HG02852 (cell line): ENCODE measurements around the gene COL25A1.
"Not testable (repeated sequence)": the region's sequence is repeated elsewhere in the genome, so short reads cannot be mapped to it uniquely, and the experiment has no call there.

Source experiments
- ATAC-seq: cut with Tn5 transposase; IDR thresholded peaks from one replicate; pipeline ENCODE4 v1.9.1; 2021; ENCODE audit warnings: mild to moderate bottlenecking, moderate library complexity; ENCODE audit not compliant: unreplicated experiment

COL25A1 gene

GRCh38 chr4:108885211-108885610, 417.2 kb downstream of the COL25A1 start:
- no peak for ATAC-seq

GRCh38 chr4:108884596-108884995, 417.9 kb downstream of the COL25A1 start:
- no peak for ATAC-seq

- ATAC-seq, result no peak
These were observed 420.5 kb downstream of the COL25A1 start for GRCh38 chr4:108881986-108882385.

- ATAC-seq, result no peak
These were observed 421.3 kb downstream of the COL25A1 start for GRCh38 chr4:108881190-108881589.

GRCh38 chr4:108878806-108879205, 423.7 kb downstream of the COL25A1 start:
- ATAC-seq, result no peak

GRCh38 chr4:108877821-108878220, 424.6 kb downstream of the COL25A1 start:
- ATAC-seq, result no peak

GRCh38 chr4:108874806-108875205, 427.7 kb downstream of the COL25A1 start:
- no peak for ATAC-seq

GRCh38 chr4:108869970-108870369, 432.5 kb downstream of the COL25A1 start:
- ATAC-seq, result not testable (repeated sequence)

GRCh38 chr4:108868606-108869227, 433.7 kb downstream of the COL25A1 start:
- no peak for ATAC-seq

- no peak for ATAC-seq
These were observed 435.0 kb downstream of the COL25A1 start for GRCh38 chr4:108867476-108867875.

- no peak for ATAC-seq
These were observed 441.1 kb downstream of the COL25A1 start for GRCh38 chr4:108861334-108861733.

GRCh38 chr4:108854786-108855185, 447.7 kb downstream of the COL25A1 start:
- no peak for ATAC-seq

GRCh38 chr4:108852691-108853090, 449.8 kb downstream of the COL25A1 start:
- ATAC-seq, result no peak

GRCh38 chr4:108851366-108851765, 451.1 kb downstream of the COL25A1 start:
- ATAC-seq, result no peak

- no peak for ATAC-seq
These were observed 452.2 kb downstream of the COL25A1 start for GRCh38 chr4:108850219-108850649.

GRCh38 chr4:108849611-108850168, 452.8 kb downstream of the COL25A1 start:
- peak; percentile 97 for ATAC-seq

- ATAC-seq, result no peak
These were observed 455.9 kb downstream of the COL25A1 start for GRCh38 chr4:108846568-108846967.

- ATAC-seq, result no peak
These were observed 462.0 kb downstream of the COL25A1 start for GRCh38 chr4:108840426-108840975.

- no peak for ATAC-seq
These were observed 463.1 kb downstream of the COL25A1 start for GRCh38 chr4:108839333-108839732.

GRCh38 chr4:108838451-108838850, 464.0 kb downstream of the COL25A1 start:
- ATAC-seq, result no peak

- no peak for ATAC-seq
These were observed 467.5 kb downstream of the COL25A1 start for GRCh38 chr4:108834835-108835384.

- no peak for ATAC-seq
These were observed 468.2 kb downstream of the COL25A1 start for GRCh38 chr4:108834166-108834834.
